Hypothalamus (tissue), 51 donors: ENCODE data around the gene SORCS1.
A peak's percentile ranks its signal among the peaks of the same experiment; 100 is the strongest.

Experiments used
- DNase-seq, 51 donors: peaks; one replicate each; lab custom pipeline; 2025; lab: John Stamatoyannopoulos, UW

SORCS1 gene

GRCh38 chr10:106631016-106631702 lies 533.3 kb downstream of the SORCS1 start:
- DNase-seq: no peak

DNA sequence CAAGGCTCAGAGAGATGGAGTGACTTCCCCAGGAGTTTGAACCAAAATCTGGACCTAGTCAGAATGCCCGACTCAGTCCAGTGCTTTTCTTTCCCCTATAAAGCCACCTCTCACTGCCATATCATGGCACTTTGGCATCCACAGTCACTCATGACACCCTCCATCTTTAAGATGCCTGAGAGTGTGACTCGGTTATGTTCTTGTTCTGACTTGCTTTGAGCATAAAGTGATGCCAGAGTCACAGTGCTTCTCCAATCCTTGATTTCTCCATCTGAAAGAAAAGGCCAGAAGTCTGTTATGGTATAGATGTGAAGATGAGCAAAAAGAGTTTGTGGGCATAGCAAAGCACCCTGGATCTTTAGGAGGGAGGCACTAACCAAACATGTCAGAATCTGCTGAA lies 538.1 kb downstream of the SORCS1 start:
- no peak for DNase-seq

DNA sequence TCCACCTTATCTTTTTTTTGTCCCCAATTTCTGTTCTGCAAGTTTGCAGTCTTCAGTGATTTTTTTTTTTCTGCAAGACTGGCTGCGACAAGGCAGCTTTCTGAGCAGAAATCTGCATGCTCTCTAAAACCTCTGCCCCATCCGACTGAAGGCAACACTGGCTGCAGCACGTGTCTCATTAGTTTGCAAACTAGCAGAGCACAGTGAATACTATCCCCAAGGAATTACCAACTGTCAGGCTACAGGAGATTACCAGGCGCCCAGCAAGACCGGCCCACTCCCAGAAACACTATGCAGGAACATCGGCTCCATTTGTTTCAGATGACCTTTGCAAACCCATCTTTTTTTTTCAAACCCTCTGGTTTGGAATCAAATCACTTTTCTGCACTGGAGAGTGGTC lies 538.8 kb downstream of the SORCS1 start:
- DNase-seq: no peak

DNA sequence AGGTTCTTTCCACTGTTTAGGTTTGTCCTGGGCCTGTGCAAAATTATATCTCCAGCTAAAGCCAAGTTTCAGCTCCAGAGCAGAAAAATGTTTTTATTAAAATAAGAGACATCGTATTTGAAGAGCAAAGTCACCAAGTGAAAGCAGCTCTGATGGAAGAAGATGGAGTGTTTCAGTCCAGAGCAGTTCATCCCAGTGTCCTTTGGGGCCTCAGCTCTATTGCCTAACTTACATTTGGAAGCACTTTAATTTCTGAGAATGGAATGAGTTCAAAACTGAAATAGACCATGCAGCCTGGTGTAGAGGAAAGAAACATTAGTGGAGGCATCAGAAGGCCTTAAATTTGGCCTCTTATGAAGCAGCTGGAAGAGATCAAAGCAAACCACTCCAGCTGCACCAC lies 545.2 kb downstream of the SORCS1 start:
- DNase-seq: no peak

- no peak for DNase-seq
Observed at GRCh38 chr10:106618646-106619045, 545.9 kb downstream of the SORCS1 start.

- no peak for DNase-seq
Observed at GRCh38 chr10:106615081-106615480, 549.4 kb downstream of the SORCS1 start.

- no peak for DNase-seq
Observed at GRCh38 chr10:106614293-106614692, 550.2 kb downstream of the SORCS1 start.

DNA sequence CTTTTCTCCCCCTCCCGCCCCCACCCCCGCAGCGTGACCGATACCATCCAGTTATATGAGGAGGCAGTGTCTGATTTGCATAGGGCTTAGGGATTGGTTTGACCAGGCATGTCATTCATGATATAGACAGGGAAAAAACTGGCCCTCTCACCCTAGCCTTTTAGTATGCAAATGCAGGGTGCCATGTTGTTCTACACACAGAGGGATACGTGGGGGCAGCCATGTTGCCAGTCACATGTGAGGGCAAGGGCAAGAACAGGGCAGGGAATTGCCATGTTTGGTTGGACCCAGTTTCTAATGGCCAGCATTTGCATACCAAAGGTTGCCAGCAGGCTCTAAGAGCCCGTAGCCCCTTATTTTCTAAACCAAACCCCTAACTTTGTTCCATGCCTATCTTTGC lies 552.1 kb downstream of the SORCS1 start:
- DNase-seq: no peak

GRCh38 chr10:106609470-106610266 lies 554.8 kb downstream of the SORCS1 start:
- no peak for DNase-seq

DNA sequence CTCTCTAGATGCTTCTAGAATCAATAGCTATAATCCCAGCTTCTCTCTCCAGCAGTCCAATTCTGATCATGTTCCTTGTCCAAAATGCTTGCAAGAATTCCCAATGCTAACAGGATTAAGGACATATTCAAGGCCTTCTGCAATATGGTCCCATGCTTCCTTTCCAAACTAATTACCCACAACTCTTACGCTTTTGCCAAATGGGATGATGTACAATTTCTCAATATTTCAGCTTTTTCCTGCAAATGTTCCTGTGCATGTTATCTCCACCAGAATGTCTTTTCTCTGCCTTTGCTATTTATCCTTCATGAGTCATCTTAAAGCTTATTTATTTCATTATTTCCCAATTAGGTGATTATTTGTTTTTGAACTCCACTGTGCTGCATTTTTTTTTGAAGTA lies 556.4 kb downstream of the SORCS1 start:
- DNase-seq: no peak

DNA sequence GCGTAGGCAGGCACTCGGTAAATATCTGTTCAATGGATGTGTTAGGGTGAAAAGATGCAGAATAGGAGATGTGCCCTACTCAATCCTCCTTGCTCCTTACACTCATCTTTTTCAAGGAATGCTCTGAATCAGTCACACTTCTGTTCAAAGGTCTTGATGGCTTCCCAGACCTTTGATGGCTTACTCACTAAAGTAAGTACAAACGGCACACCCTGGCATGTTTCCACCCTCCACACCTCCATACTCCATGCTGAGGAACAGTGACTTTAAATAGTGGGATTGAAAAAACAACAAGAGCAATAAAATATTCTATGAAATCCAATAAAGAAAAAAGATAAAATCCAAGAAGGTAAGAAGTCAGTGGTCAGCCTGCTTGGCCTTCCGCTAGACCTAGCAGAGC lies 569.2 kb downstream of the SORCS1 start:
- no peak for DNase-seq

GRCh38 chr10:106593876-106594275 lies 570.6 kb downstream of the SORCS1 start:
- DNase-seq: no peak

- no peak for DNase-seq
Observed at GRCh38 chr10:106592396-106592795, 572.1 kb downstream of the SORCS1 start.

DNA sequence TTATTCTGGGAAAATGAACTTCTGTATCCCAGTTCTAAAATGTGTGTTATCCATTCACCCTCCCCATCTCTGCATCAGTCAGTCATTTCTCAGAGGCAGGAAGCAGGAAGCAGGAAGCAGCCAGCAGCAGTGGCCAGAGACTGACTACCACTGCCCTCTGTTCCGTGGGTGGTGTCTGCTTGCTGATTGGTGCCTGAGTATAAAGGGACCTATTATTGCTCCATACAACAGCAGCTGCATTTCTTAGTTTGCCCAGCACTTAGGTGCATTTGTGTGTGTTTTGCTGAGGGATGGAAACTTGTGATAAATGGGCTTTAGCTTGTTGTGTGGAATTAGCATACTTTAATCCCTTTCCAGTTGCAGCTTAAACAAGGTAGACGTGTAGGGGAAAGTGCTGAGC lies 582.2 kb downstream of the SORCS1 start:
- DNase-seq: peak in 41 of 51 donors; percentile 2 to 79 (median 48)

- DNase-seq: no peak
Observed at GRCh38 chr10:106577756-106578155, 586.8 kb downstream of the SORCS1 start.

DNA sequence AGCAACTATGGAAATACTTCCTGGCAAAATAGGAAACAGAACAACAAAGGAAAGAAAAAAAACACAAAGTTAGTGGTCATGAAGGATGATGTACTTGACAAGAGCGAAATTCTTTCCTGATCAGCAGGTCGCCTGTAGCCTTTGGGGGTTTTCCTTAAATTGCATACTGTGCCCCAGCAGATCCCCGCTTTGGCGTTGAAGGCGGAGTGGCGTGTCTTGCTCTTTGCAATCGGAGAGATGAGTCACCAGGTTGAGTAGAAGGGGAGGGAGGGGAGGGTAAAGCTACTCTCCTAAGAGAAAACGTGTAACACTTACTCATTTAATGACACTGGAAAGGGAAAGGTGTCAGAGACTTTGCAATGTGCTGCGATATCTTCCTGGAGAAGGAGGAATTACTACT lies 587.2 kb downstream of the SORCS1 start:
- peak in 1 of 51 donors; percentile 29 for DNase-seq

DNA sequence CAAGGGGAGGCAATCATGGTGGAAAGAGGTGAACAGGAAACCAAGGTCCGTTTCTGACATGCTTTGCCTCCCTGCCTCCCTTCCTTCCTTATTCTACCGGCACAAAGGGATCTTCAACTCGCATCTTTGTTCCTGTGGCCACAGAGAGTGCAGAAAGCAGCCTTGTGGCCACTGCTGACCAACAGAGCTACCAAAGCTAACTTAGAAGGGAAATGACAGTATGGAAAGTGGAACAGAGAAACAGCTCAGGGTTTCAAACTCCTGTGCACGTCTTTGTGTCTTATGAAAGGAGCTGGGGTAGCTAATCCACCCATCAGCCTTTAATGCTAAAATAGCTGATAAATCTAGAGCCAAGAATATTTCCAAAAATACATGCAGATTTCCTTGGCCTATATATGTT lies 588.0 kb downstream of the SORCS1 start:
- DNase-seq: no peak

GRCh38 chr10:106573106-106573505 lies 591.4 kb downstream of the SORCS1 start:
- no peak for DNase-seq

GRCh38 chr10:106571192-106571946 lies 593.1 kb downstream of the SORCS1 start:
- peak in 14 of 51 donors; percentile 6 to 74 (median 17) for DNase-seq

DNA sequence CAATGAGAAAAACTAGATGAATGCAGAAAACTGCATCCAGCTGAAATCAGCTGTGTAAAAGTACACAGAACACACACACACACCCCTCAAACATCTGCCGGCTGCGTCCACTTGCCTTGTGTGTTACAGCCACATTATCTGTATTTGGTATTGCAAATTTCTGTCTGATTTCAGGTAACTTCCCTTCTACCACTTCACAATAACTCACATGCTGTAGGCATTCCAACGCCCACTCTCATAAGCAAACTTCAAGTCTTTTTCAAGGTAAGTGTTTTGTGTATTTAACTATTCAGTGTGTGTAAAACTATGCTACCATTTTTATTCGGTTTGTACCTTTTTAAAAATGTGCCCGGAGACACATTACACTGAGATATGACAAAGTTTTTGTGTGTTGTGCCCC lies 594.2 kb downstream of the SORCS1 start:
- DNase-seq: no peak

GRCh38 chr10:106567629-106568028 lies 596.9 kb downstream of the SORCS1 start:
- no peak for DNase-seq
